NCI-H510A (cell line): ENCODE measurements around the gene CCT2.

Source experiments
- DNase-seq: peaks from one replicate; lab custom pipeline; 2025; lab: John Stamatoyannopoulos, UW

Gene CCT2

GRCh38 chr12:69641546-69641945 is 56.3 kb downstream of the CCT2 start:
- DNase-seq = no peak

- DNase-seq = no peak
Measured at GRCh38 chr12:69642531-69642930, 57.3 kb downstream of the CCT2 start.

DNA sequence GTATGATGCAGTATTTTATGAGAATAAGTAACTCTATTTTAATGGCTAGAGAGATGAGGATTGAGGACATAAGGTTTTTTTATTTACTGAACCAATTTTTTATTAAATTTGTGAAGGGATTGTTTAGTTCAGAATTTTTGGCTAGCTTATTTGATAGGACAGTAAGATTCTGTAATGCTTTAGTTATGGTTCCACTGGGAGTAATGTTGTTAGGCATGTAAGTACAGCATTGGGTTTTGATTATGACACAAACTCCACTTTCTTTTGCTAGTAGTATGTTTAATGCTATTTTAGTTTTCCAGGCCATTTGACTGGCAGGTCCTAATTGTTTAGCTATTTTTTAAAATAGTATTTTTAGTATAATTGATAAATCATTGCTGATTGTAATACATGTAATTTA is 59.3 kb downstream of the CCT2 start:
- DNase-seq = no peak

- no peak for DNase-seq
Measured at GRCh38 chr12:69645031-69645430, 59.8 kb downstream of the CCT2 start.

DNA sequence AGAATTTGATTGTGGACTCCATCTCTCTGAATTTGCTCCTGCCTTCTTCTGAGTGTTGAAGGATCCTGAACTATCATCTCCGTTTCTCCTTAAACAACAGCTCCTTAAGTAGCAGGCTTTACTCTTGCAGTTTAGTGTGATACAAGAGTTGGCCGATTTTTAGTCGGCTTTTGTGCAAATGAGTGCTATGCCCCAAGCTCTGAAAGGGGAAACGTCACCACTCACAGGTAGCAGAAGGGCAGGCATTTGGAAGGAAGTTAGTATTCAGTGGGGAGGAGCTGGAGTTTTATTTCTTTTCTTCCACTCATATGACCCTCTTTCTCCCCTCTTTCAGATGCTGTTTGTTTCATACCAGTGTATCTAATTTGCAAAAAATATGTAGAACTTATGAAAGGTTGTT is 61.9 kb downstream of the CCT2 start:
- DNase-seq = no peak

GRCh38 chr12:69648476-69648875 is 63.2 kb downstream of the CCT2 start:
- DNase-seq = no peak

GRCh38 chr12:69649529-69649928 is 64.3 kb downstream of the CCT2 start:
- no peak for DNase-seq
